Iris pigment epithelial cell (primary cell): ENCODE results near the gene SLC4A1.
A peak's percentile ranks its signal among the peaks of the same experiment; 100 is the strongest.

Experiments used
- DNase-seq: peaks from one replicate; pipeline ENCODE4 v3.0.0-alpha.2; 2011; ENCODE audit warnings: low read depth

SLC4A1 gene

DNA sequence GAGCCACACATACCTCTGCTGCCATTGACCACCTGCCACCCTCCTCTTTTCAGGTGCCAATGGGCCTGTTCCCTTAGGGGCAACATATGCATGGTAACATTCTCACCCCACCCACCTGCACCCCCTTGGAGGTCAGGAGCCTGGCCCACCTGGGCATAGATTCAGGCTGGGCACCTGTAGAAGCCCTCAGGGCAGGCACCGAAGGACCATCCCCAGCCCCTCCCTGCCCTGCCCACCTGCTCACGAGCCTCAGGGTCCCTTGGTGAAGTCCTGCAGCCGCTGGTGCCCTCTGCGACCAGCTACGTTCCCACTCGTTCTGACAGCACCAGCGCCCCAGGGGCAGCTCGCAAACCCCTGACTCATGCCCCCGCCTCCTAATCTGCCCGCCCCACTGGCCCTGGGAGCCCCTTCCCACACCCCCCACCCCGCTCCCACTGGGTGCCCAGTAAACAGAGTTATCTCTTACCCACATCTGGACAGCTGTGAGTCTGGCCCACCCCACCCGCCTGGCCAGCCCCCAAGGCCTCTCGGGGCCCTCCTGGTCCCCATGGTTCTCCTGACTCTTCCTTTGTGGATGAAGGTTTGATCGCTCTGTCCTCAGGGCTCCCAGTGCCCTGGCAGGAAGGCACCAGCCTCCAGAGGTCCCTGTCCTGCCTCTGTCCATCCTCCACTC, at the start of gene SLC4A1:
Gene SLC4A1 (minus strand): TSS at position 318 of the 673 bp plus-strand sequence. CDS start 5,269 bp downstream, outside the sequence.
- DNase-seq: no peak

DNA sequence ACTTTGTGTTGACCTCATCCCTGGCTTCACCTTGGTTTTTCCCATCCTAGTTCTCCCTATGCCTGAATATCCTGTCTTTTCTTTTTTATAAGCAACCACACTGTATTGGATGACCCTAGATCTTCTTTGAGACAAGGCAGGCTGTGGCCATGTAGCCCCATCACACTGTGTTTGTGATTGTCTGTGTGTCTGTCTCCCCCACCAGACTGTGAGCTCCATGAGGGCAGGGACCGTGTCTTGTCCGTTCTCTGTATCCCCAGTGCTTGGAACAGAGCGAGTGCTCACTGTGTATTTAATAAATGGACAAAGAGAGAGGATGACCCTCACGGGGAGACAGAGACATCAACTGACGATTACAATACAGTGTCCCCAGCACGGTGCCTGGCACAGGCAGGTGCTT, 49.6 kb upstream of the SLC4A1 start:
- DNase-seq: no peak

- no peak for DNase-seq
Observed at GRCh38 chr17:44315760-44316731, 48.1 kb upstream of the SLC4A1 start.

GRCh38 chr17:44314869-44315661, 47.1 kb upstream of the SLC4A1 start:
- DNase-seq: peak; percentile 55

DNA sequence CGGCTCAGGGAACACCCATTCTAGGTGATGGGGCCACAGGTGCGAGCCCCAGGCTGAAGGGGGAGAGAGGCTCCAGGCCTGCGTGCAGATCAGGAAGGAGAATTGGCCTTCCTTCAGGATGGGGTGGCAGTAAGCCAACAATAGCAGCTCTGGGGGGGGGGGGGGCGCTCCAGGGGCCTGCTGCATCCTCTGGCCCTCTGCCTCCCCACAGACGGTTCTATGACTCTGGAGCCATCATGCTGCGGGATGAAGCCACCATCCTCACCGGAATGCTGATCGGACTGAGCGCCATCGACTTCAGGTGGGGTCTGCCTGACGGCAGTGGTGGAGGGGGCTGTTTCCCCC, 46.6 kb upstream of the SLC4A1 start:
- DNase-seq: no peak

DNA sequence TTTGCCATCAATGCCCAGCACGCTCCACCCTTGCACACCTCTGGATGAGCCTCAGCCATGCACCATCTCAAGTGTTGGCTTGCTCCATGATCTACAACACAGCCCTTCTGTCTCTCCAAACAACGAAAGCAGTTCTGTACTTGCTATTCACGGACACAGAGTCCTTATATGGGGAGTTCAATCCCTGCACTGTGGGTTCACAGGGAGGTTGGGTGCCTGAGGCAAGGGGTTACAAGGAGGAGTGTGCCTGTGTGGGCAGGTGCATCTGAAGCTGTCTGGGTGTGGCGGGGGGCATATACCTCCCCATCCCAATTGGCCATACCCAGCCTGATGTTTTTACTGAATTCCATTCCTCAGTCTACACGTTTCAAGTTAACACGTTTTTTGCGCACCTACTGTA, 46.1 kb upstream of the SLC4A1 start:
- no peak for DNase-seq

- no peak for DNase-seq
Observed at GRCh38 chr17:44312396-44313104, 44.6 kb upstream of the SLC4A1 start.

DNA sequence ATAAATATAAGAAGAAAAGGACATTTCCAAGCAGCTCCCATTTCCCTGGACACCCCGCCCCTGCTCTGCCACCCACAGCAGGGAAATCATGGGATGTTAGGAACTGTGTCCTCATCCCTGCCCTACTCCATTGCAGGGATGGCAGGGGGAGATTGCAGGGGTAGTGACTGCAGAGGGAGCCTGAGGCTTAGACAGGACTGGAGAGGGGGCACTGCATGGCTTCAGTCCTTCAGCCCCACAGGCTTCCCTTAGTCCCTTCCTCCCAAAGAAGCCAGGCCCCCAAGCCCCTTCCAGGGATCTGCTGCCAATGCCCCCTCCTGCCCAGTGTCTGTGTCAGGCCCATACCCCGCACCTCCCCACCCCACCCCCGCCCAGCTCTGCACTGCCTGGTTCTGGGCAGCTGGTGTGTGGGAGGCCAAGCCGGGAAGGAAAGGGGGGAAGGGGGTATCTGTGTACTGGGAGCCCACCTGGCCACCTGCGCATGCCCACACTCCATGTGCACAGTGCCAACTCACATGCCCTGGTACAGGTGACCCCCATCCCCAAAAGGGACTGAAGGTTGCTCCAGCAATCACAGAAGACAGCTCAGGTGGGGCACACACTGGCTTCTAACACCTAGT, 43.7 kb upstream of the SLC4A1 start:
- DNase-seq: no peak

DNA sequence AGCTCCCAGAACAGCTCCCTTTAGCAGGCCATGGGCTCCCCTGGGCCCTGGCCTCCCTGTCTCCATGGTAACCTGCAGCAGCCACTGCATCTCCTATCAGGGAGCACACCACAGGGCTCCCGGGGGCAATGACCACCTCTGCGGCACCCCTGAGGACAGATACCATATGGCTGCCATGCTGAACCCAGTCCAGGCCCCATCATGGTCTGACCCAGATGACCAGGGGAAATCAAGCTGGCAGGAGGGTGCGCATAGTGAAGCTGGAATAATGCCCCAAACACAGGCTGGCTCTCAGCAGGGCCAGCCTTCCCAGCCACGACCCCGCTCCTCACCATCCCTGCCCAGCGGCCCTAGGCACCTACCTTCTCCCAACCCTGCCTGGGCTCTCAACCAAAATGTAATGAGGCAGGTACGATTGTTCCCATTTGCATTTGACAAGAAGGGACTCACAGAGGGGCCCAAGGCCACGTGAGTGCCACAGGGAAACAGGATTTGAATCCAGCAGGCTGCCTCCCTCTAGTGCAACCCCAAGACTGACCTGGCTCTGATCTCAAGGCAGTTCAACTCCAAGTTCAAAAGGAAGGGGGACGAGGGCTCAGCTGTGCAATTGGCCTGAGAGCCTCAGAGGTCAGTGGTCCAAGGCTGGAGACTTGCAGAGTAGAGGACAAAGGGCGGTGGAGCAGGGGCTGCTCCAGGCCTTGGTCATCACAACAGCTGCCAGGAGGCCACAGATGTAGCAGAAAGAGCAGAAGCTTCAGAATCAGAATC, 42.9 kb upstream of the SLC4A1 start:
- no peak for DNase-seq

GRCh38 chr17:44310188-44310587, 42.3 kb upstream of the SLC4A1 start:
- DNase-seq: no peak

DNA sequence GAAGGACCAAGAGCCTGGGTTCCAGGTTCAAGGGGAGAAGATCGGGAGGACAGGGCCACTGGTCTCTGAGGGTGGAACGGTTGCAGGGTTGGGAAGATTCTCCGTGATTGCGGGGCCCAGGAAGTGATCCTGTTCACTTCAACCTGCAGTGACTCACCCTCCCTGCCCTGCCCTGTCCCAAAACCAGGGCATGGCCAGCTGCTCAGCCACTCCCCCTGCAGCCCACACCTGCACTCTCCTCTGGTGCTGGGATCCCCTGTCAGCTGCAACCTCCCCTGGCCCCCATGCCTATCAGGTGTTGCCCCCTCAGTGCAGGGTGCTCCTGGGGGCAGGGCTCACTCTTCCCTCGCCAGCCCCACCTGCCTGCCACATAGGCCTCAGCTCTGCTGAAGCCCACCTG, 41.5 kb upstream of the SLC4A1 start:
- no peak for DNase-seq

DNA sequence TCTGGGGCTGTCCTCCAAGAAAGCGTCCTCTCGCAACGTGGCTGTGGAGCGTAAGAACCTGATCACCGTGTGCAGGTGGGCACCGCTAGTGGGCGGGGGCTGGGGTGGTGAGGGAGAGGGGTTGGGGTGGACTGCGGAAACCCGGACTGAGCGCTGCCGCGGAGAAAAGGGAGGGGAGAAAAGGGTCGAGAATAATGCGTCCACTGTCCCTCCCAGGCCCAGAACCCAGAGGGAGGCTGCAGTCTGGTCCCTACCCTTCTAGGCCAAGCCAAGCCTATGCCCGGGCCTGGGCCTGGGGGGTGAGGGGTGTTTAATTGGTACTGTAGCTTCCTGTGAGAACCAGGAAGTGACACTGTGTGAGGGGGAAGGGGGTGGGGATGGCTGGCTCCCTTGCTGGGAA, 40.9 kb upstream of the SLC4A1 start:
- DNase-seq: no peak

- peak; percentile 69 for DNase-seq
Observed at GRCh38 chr17:44308320-44308818, 40.4 kb upstream of the SLC4A1 start, which contains the start of gene RUNDC3A. TSS of gene RUNDC3A (plus strand) at chr17:44308601. CDS start at chr17:44308833, 232 bp downstream.

DNA sequence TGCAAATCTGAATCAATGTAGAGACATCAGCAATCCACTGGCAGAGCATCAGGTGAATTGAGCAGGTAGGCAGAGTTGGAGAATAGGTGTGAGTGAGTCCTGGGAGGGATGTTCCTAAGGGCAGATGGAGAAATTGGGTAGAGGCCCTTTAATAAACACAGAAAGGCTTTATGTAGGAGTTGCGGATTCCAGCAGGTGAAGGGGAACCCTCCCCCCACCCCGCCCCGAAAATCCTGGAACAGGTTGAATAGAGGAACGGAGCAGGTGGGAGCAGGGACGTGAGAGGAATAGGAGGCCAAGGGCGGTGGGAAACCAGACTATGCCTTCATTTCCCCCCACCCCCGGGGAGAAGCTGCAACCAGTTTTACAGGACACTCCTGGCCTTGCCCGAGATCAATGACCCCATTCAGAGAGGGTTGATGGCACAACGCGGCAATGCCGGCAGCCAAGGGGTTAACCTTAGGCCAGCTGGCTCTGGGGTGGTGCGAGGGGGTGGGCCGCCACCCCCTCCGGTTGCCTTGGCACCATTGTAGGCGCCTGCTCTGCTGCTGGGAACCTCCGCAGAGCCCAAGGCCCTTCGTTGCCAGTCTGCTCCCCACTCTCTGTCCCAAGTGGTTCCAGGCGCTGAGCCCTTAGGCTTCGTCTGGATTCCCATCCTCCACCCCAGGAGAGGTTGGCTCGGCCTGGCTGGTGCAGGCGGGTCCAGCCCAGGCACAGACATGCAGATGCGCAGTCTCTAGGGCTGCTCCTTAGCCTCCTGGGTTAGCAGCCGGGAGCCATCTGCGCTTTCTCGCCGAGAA, 39.7 kb upstream of the SLC4A1 start:
- peak; percentile 23 for DNase-seq

DNA sequence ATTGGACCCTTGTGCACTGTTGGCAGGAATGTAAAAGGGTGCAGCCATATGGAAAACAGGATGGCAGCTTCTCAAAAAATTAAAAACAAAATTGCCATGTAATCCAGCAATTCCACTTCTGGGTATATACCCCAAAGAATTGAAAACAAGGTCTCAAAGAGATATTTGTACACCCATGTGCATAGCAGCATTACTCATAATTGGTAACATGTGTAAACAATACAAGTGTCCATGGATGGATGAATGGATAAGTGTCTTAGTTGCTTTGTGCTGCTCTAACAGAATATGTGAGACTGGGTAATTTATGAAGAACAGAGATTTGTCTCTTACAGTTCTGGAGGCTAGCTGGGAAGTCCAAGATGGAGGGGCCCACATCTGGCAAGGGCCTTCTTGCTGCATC, 36.7 kb upstream of the SLC4A1 start:
- no peak for DNase-seq

DNA sequence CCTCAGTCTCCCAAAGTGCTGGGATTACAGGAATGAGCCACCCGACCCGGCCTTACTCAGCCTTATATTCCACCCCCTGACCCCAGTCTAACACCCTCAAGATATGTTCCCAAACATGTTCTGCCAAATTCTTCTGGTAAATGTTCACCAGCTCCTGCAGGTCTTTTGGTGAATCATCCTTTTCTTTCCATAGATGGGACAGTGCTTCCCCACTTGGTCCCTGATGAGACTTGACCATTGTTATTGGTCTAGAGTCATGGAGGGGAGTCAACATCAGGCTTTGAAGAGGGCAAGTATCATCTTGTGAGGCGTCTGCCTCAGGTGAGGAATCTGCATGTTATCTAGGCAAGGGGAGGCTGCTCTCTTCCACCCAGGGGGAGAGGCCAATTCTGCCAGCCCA, 30.0 kb upstream of the SLC4A1 start:
- no peak for DNase-seq

GRCh38 chr17:44293509-44294226, 25.7 kb upstream of the SLC4A1 start:
- no peak for DNase-seq

GRCh38 chr17:44287651-44288050, 19.7 kb upstream of the SLC4A1 start:
- no peak for DNase-seq

DNA sequence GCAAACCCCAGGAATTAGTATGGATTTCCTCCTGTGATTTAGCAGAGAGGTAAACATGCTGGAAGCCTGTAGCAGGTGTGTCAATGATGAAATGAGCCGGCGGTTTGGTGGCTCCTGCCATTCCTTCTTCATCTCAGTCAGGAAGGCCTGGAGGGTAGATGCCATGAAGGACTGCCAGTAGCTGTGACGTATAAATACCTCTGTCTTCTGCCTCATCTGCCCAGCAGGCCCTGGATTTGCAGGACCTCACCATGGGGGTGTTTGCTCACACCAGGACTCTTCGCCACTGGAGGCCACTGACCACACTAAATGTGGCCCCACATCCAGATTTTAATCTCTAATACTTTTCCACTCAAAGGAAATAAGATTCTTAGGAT, 16.1 kb upstream of the SLC4A1 start:
- no peak for DNase-seq
